ENCODE results near the gene STX1B.

The STX1B gene

DNA sequence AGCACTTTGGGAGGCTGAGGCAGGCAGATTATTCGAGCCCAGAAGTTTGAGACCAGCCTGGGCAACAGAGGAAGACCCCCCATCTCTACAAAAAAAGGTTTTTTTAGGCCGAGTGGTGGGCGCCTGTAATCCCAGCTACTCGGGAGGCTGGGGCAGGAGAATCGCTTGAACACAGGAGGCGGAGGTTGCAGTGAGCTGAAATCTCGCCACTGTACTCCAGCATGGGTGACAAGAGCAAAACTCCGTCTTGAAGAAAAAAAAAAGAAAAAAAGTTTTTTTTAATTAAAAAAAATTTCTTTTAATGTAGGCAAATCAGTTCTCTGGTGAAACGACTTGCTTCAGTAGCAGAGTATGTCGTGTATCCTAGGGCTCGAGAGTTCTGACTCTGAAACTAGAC lies 14.5 kb downstream of the STX1B start:
- ATAC-seq (replicated peaks) (no peak), DNase-seq (no peak)
- H3K36me3 Mint-ChIP-seq, result no peaks in the 10 kb centered on the region
- H3K4me1 Mint-ChIP-seq, result peaks cover 13 to 15% of the 10 kb centered on the region in 2 donors
- H3K27me3 Mint-ChIP-seq, result no peaks in the 10 kb centered on the region
- H3K9me3 Mint-ChIP-seq, result no peaks in the 10 kb centered on the region
- peak overlapping the region; percentile 87 for H3K27ac Mint-ChIP-seq
- H3K4me3 Mint-ChIP-seq, result peak overlapping the region; percentile 87 to 93

DNA sequence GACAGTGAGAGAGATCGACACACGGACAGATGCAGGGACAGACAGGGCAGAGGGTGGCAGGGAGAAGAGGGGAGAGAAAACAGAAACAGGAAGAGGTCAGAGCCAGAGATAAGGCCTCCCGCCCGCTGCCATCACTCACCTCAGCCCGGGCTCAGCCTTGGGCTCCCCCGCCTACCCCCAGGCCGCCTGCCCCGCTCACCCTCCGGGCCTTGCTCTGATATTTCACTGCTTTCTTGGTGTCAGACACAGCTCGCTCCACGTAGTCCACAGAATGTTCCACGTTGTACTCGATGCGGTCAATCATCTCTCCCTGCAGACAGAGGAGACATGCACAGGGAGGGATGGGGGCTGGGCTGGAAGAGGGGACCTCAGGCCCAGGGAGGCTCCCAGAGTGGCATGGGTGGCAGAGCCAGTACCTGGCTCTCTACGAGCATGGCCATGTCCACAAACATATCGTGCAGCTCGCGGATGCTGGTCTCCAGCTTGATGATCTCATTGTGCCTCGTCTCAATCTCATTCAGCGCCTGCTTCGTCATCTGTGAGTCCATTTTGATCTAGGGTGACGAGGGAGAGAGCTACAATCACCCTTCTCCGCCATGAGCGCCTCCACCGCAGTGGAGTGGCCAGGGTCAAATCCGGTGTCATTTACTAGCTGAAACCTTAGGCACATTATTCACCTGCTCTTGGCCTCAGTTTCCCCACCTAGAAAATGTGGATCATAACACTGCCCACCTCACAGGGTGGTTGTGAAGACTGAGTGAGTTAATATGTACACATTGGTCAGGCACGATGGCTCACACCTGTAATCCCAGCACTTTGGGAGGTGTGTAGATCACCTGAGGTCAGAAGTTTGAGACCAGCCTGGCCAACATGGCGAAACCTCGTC lies 17.3 kb downstream of the STX1B start:
- Mint-ChIP-seq H3K36me3 (peaks cover 3 to 6% of the 10 kb centered on the region in 2 donors), H3K4me1 (peaks cover 15 to 16% of the 10 kb centered on the region in 2 donors), H3K4me3 (no peak overlapping the region), H3K27me3 (no peaks in the 10 kb centered on the region), H3K27ac (peak overlapping the region; percentile 70), H3K9me3 (no peaks in the 10 kb centered on the region)
- DNase-seq, result no peak
- ATAC-seq (replicated peaks), result no peak

DNA sequence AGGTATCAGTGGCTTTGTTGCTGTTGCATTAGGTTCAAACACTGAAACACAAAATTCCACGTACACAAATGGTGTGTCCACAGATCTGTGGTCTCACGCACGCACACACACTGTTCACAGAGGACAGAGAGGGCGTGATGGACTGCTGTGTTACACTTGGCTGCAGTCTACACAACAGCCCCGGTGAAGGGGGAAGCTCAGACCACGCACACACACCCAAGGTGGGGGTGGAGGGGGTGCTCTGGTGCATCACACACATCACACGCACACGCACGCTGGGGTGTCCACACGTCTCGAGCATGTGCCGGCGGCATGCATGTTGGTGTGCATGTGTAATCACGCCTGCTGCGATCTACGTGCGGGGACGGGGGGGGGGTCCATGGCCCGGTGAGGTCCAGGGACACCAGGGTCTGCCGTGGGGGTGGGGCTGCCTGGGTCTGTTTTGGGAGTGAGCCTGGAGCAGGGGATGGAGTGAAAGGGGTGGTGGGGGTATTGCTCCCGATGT lies 18.1 kb downstream of the STX1B start:
- Mint-ChIP-seq H3K27ac (peak overlapping the region; percentile 70), H3K27me3 (no peaks in the 10 kb centered on the region), H3K4me3 (no peak overlapping the region), H3K4me1 (peaks cover 11 to 12% of the 10 kb centered on the region in 2 donors), H3K9me3 (no peaks in the 10 kb centered on the region), H3K36me3 (peaks cover 6 to 8% of the 10 kb centered on the region in 2 donors)
- ATAC-seq (replicated peaks) (no peak), DNase-seq (no peak)

DNA sequence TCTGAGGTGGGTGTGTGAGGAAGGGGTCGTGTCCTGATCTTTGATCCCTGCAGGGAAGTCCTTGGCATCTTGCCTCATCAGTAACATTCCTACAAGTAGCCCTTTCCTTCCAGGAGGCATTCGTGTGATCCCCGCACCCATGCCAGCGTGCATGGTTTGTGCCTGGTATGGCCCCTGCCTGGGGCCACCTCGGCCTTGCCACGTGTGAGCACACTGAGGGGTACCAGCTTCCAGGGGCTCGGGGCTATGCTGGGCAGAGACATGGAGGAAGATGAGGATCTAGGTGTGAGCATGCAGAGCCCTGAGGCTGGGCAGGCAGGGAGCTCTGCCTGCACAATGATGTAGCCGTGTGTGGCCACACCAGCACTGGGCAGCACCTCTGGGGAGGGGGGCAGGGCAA lies 19.4 kb downstream of the STX1B start:
- Mint-ChIP-seq H3K4me1 (peaks cover 0 to 8% of the 10 kb centered on the region in 2 donors), H3K4me3 (no peak overlapping the region), H3K27ac (no peak overlapping the region), H3K36me3 (peaks cover 15 to 18% of the 10 kb centered on the region in 2 donors), H3K27me3 (no peaks in the 10 kb centered on the region), H3K9me3 (no peaks in the 10 kb centered on the region)
- ATAC-seq (replicated peaks) (no peak), DNase-seq (no peak)

DNA sequence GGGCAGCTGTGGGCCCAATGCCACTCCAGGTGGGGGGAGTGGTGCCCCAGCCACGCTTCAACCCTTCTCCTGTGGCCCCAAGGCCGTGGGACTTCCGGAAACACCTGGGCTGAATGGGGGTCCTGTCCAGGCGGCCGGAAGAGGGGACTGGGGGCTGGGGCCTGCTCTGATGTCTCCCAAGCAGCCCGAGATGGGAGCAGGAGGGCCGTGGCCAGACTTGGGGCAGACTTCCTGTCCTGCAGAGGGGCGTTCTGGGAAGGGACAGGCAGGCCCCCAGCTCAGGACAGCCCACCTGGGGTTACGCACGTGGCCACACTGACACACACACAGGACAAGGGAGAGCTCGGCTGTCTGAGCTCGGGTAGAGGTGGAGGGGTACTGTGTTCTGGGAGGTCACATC lies 20.3 kb downstream of the STX1B start:
- DNase-seq (no peak), ATAC-seq (replicated peaks) (no peak)
- Mint-ChIP-seq H3K4me3 (no peak overlapping the region), H3K4me1 (peaks cover 4 to 11% of the 10 kb centered on the region in 2 donors), H3K27me3 (no peaks in the 10 kb centered on the region), H3K9me3 (no peaks in the 10 kb centered on the region), H3K36me3 (peaks cover 19 to 27% of the 10 kb centered on the region in 2 donors), H3K27ac (no peak overlapping the region)

DNA sequence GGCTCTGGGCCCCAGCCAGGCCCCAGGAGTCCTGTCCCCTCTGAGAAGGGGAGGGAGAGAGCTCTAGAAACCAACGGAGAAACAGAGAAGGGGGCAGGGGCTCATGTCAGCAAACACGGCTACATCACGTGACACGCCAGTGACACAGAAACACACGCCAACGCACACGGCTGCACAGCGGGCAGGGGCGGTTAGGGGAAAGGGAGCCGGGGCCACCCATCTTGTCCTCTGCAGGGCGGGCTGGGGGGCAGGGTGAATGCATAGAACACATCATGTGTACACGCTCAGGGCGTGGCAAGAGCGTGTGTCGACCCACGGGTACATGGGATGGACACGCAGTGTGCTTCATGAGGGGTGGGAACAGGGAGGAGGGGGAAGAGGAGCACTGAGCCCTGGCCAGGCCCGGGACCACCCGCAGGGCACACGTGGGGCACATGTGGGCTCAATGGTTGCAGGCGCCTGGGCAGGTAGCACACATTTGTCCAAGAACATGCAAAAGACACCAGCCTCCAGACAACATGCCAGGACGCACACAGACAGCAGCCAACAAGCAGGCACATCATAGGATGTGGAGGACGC lies 20.9 kb downstream of the STX1B start:
- H3K4me3 Mint-ChIP-seq, result no peak overlapping the region
- no peaks in the 10 kb centered on the region for H3K9me3 Mint-ChIP-seq
- DNase-seq, result no peak
- peaks cover 9 to 10% of the 10 kb centered on the region in 2 donors for H3K4me1 Mint-ChIP-seq
- no peaks in the 10 kb centered on the region for H3K27me3 Mint-ChIP-seq
- ATAC-seq (replicated peaks), result no peak
- no peak overlapping the region for H3K27ac Mint-ChIP-seq
- peaks cover 21 to 29% of the 10 kb centered on the region in 2 donors for H3K36me3 Mint-ChIP-seq

DNA sequence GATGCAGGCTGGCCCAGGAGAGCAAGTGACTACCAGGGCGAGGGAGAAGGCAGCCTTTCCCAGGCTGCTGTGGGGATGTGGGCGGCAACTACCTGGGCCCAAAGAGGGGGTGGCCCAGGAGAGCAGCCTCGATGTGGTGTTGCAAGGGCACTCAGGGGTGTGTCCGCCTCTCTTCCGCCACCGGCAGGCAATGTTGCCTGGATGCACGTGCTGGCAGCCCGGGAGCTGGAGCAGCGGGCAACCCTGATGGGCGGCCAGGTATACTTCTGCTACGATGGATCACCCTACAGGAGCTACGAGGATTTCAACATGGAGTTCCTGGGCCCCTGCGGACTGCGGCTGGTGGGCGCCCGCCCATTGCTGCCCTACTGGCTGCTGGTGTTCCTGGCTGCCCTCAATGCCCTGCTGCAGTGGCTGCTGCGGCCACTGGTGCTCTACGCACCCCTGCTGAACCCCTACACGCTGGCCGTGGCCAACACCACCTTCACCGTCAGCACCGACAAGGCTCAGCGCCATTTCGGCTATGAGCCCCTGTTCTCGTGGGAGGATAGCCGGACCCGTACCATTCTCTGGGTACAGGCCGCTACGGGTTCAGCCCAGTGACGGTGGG lies 22.8 kb downstream of the STX1B start:
- Mint-ChIP-seq H3K9me3 (no peaks in the 10 kb centered on the region), H3K4me1 (peaks cover 8 to 21% of the 10 kb centered on the region in 2 donors), H3K27ac (no peak overlapping the region), H3K4me3 (no peak overlapping the region), H3K36me3 (peaks cover 35 to 45% of the 10 kb centered on the region in 2 donors), H3K27me3 (no peaks in the 10 kb centered on the region)
- no peak for ATAC-seq (replicated peaks)
- DNase-seq, result no peak

DNA sequence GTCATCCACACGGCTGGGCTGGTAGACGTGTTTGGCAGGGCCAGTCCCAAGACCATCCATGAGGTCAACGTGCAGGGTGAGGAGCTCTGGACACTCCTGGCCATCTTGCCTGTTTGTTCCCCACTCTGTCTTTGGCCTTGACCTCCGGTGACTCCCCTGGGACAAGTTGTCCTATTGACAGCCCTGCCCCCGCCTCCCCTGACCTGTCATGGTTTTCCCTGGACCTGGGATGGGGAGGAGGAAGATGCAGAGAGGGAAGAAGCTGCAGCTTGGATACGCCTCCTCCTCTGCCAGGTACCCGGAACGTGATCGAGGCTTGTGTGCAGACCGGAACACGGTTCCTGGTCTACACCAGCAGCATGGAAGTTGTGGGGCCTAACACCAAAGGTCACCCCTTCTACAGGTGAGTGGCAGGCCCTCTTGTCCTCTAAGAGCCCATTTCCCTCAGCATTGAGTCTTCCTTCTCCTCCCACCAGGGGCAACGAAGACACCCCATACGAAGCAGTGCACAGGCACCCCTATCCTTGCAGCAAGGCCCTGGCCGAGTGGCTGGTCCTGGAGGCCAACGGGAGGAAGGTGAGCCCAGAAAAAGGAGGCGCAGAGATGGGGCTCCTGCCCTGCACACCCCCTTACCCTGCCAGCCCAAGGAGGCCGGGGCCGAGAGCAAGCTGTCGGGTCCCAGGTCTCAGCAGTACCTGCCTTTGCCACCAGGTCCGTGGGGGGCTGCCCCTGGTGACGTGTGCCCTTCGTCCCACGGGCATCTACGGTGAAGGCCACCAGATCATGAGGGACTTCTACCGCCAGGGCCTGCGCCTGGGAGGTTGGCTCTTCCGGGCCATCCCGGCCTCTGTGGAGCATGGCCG lies 24.1 kb downstream of the STX1B start:
- H3K36me3 Mint-ChIP-seq, result peaks cover 46 to 49% of the 10 kb centered on the region in 2 donors
- H3K27me3 Mint-ChIP-seq, result no peaks in the 10 kb centered on the region
- peak overlapping the region; percentile 22 for H3K27ac Mint-ChIP-seq
- no peaks in the 10 kb centered on the region for H3K9me3 Mint-ChIP-seq
- H3K4me1 Mint-ChIP-seq, result peaks cover 8 to 21% of the 10 kb centered on the region in 2 donors
- ATAC-seq (replicated peaks) (no peak), DNase-seq (no peak)
- H3K4me3 Mint-ChIP-seq, result no peak overlapping the region

DNA sequence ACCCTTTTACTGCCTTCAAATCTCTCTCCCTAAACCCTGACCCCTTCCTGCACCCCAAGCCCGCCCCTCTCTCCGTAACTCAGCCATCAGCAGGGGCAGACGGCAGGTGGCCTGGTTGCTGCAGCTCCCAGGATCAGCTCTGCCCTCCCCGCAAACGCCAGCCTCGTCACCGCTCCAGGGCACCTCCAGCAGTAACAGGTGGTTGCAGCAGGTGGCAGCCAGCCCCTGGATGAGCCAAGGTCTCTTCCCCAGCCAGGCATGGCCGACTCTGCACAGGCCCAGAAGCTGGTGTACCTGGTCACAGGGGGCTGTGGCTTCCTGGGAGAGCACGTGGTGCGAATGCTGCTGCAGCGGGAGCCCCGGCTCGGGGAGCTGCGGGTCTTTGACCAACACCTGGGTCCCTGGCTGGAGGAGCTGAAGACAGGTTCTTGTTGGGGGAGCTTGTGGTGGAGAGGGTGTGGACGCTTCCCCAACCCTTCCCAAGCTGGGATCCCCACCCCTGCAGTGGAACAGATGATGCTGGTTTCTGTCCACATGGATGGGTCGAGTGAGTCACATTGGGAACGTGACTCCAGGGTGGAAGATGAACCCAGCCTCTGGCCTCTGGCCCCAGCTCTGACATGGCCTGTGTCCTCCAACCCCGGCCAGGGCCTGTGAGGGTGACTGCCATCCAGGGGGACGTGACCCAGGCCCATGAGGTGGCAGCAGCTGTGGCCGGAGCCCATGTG lies 24.9 kb downstream of the STX1B start:
- no peak overlapping the region for H3K27ac Mint-ChIP-seq
- peaks cover 8 to 21% of the 10 kb centered on the region in 2 donors for H3K4me1 Mint-ChIP-seq
- H3K27me3 Mint-ChIP-seq, result no peaks in the 10 kb centered on the region
- H3K9me3 Mint-ChIP-seq, result no peaks in the 10 kb centered on the region
- DNase-seq (no peak), ATAC-seq (replicated peaks) (peak in 1 of 2 donors; percentile 8)
- H3K36me3 Mint-ChIP-seq, result peaks cover 49 to 51% of the 10 kb centered on the region in 2 donors
- H3K4me3 Mint-ChIP-seq, result no peak overlapping the region

DNA sequence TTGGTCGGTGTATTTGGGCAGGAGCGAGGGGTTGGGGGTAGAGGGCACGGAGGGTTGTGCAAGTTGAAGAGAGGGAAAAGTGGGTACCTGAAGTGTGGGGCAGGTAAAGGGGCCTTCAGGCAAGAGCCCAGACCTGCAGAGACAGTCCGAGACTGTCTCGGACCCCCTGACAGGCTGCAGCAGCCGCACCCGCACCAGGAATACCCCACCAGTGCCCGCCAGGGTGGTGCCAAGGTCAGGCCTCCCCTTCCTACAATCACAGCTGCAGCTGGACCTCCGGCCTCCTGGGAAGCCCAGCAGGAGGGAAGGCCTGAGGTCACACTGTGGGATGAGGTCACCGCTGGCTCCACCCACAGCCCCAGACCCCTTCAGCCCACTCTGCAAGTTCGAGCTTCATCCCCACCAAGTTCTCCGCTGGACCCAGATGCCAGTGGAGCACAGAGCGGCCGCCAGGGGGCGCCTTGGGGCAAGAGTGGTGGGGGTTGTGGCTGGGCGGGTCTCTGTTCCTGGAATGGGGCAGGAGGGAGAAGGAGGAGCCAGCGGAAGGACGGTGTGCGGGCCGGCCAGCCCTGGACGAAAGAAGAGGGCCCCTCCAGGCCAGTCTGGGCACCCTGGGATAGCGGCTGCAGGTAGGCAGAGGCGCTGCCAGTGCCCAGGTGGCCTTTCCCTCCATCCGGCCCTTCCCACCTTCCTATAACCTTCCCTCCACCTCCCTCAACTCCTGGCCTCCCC lies 25.6 kb downstream of the STX1B start, which contains the start of gene HSD3B7:
Gene HSD3B7, plus strand, starts transcription at position 539 of the 732 bp plus-strand sequence. CDS start 452 bp downstream, outside the sequence.
- no peak within 1 kb of the TSS for H3K27ac Mint-ChIP-seq
- peaks cover 53 to 58% of the 10 kb centered on the region in 2 donors for H3K36me3 Mint-ChIP-seq
- H3K27me3 Mint-ChIP-seq, result no peaks in the 10 kb centered on the region
- H3K9me3 Mint-ChIP-seq, result no peaks in the 10 kb centered on the region
- H3K4me3 Mint-ChIP-seq, result no peak within 1 kb of the TSS
- peaks cover 8 to 21% of the 10 kb centered on the region in 2 donors for H3K4me1 Mint-ChIP-seq
- ATAC-seq (replicated peaks) (peak; percentile 82 to 83), DNase-seq (peak; percentile 63)

DNA sequence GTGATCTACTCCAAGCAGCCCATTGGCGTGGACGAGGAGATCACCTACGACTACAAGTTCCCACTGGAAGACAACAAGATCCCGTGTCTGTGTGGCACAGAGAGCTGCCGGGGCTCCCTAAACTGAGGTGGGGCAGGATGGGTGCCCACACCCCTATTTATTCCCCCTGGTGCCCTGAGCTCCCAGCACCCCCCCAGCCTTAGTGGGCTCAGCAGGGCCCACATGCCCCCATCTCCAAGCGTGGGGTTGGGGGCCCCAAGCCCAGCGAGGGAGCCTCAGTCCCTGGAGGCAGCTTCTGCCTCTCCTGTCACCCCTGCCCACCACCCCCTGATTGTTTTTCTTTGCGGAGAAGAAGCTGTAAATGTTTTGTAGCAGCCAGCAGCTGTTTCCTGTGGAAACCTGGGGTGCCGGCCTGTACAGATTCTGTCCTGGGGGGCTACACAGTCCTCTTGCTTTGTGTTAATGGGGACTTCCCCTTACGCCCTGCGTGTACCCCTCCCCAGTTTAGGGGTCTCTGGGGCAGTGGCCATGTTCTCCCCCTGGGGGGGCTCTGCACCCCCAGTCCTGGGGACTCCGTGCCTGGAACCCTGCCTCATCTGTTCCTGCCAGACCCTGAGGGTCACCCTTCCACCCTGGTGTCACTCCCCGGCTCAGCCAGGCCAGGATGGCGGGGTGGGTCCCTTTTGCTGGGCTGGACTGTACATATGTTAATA lies 26.4 kb downstream of the STX1B start:
- DNase-seq (no peak), ATAC-seq (replicated peaks) (no peak)
- Mint-ChIP-seq H3K4me1 (peaks cover 8 to 21% of the 10 kb centered on the region in 2 donors), H3K27ac (peak overlapping the region; percentile 25), H3K4me3 (no peak overlapping the region), H3K36me3 (peaks cover 51 to 58% of the 10 kb centered on the region in 2 donors), H3K27me3 (no peaks in the 10 kb centered on the region), H3K9me3 (no peaks in the 10 kb centered on the region)

DNA sequence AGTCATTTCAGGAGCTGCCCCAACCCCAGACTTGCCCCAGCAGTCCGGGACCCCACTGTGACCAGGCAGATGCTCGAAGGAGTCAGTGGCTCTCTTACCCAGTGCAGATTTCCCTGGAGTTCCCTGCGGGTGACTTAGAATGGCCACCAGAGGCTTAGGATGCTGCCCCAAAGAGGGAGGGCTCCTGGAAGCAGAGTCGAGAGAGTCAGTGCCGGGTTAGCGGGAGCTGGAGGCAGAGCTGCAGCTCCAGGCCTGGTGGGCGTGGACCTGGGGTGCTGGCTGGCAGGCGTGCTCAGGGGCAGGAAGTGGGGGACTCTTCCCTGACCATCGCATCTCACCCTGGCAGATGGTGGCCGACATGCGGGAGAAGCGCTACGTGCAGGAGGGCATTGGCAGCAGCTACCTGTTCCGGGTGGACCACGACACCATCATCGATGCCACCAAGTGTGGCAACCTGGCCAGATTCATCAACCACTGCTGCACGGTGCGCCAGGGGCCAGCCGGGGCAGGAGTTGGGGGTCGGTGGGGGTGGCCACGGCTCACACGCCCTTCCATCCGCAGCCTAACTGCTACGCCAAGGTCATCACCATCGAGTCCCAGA lies 27.0 kb downstream of the STX1B start:
- H3K36me3 Mint-ChIP-seq, result peaks cover 54 to 60% of the 10 kb centered on the region in 2 donors

More for the DNA sequence above, 27.0 kb downstream of the STX1B start:
- Mint-ChIP-seq H3K27me3 (no peaks in the 10 kb centered on the region), H3K4me1 (peaks cover 5 to 21% of the 10 kb centered on the region in 2 donors), H3K4me3 (no peak overlapping the region), H3K9me3 (no peaks in the 10 kb centered on the region), H3K27ac (peak overlapping the region; percentile 25)
- ATAC-seq (replicated peaks) (no peak), DNase-seq (no peak)

Data from stimulated activated naive B cell treated with anti-CD40 and anti-IgM and Interleukin-4, amounts not matched to agents 10 μg/mL and 1 μg/mL and 100 μg/mL, for 72 hours (primary cell).